Breast epithelium (tissue), 3 donors: ENCODE data around the gene SLC35G2.

Experiments
- CTCF ChIP-seq, 3 donors: fragments of 450-650 bp; IDR thresholded peaks; one replicate each; pipeline ENCODE4 v1.5.1; 2016 to 2017; ENCODE audit warnings: antibody characterized with exemption in 3 of 3, mild to moderate bottlenecking in 3 of 3, moderate library complexity in 3 of 3
- POLR2A ChIP-seq: fragments of 450-650 bp; IDR thresholded peaks from one replicate; pipeline ENCODE4 v1.6.1; 2016; ENCODE audit warnings: antibody characterized with exemption, mild to moderate bottlenecking, moderate library complexity

GRCh38 chr3:136818191-136818768 lies 646 bp upstream of the SLC35G2 start:
- TF ChIP-seq CTCF (IDR thresholded peaks at IDR 0.05) (no peak), POLR2A (no peak)
